HG03565 (cell line): Measurements from ENCODE around the gene ANGPTL2.
A peak's percentile ranks its signal among the peaks of the same experiment; 100 is the strongest.
"Not testable (repeated sequence)": the region's sequence is repeated elsewhere in the genome, so short reads cannot be mapped to it uniquely, and the experiment has no call there.

Experiments used
- ATAC-seq: cut with Tn5 transposase; IDR thresholded peaks from one replicate; pipeline ENCODE4 v1.9.1; 2021; ENCODE audit warnings: mild to moderate bottlenecking, moderate library complexity; ENCODE audit not compliant: unreplicated experiment

ANGPTL2 gene

GRCh38 chr9:127122176-127123063 is at the start of gene ANGPTL2:
ANGPTL2 (minus strand) TSS chr9:127122635; CDS start chr9:127108731, 13,904 bp downstream.
- ATAC-seq, result no peak

- ATAC-seq, result not testable (repeated sequence)
These were observed 48.9 kb upstream of the ANGPTL2 start for GRCh38 chr9:127171348-127171747.

- ATAC-seq, result no peak
These were observed 48.2 kb upstream of the ANGPTL2 start for GRCh38 chr9:127170652-127171051.

GRCh38 chr9:127170103-127170502 is 47.7 kb upstream of the ANGPTL2 start:
- ATAC-seq, result no peak

GRCh38 chr9:127169575-127169883 is 47.1 kb upstream of the ANGPTL2 start:
- no peak for ATAC-seq

- no peak for ATAC-seq
These were observed 46.5 kb upstream of the ANGPTL2 start for GRCh38 chr9:127168756-127169574.

- ATAC-seq, result no peak
These were observed 45.3 kb upstream of the ANGPTL2 start for GRCh38 chr9:127167560-127168326.

- peak; percentile 44 for ATAC-seq
These were observed 44.5 kb upstream of the ANGPTL2 start for GRCh38 chr9:127166651-127167524.

GRCh38 chr9:127166111-127166510 is 43.7 kb upstream of the ANGPTL2 start:
- ATAC-seq, result no peak

- no peak for ATAC-seq
These were observed 42.7 kb upstream of the ANGPTL2 start for GRCh38 chr9:127165116-127165515.

GRCh38 chr9:127163409-127163808 is 41.0 kb upstream of the ANGPTL2 start:
- ATAC-seq, result no peak

GRCh38 chr9:127162864-127163365 is 40.5 kb upstream of the ANGPTL2 start:
- no peak for ATAC-seq

GRCh38 chr9:127162046-127162863 is 39.8 kb upstream of the ANGPTL2 start:
- ATAC-seq, result no peak

- ATAC-seq, result no peak
These were observed 38.7 kb upstream of the ANGPTL2 start for GRCh38 chr9:127161081-127161624.

- ATAC-seq, result no peak
These were observed 37.6 kb upstream of the ANGPTL2 start for GRCh38 chr9:127159949-127160610.

- no peak for ATAC-seq
These were observed 36.9 kb upstream of the ANGPTL2 start for GRCh38 chr9:127159325-127159801.

- ATAC-seq, result no peak
These were observed 36.4 kb upstream of the ANGPTL2 start for GRCh38 chr9:127158786-127159324.
